BE2C (cell line): ENCODE results near the gene NHLRC3.
"Not testable (repeated sequence)": the region's sequence is repeated elsewhere in the genome, so short reads cannot be mapped to it uniquely, and the experiment has no call there.

Experiments used
- DNase-seq: peaks from one replicate; pipeline ENCODE4 v3.0.0-alpha.2; 2020
- H3K27me3 ChIP-seq: fragments of 250-450 bp; sonication (Bioruptor Pico); 2 replicates; pipeline ENCODE4 v1.5.1; 2020; ENCODE audit warnings: mild to moderate bottlenecking
- H3K36me3 ChIP-seq: fragments of 250-450 bp; sonication (Bioruptor Pico); 2 replicates; pipeline ENCODE4 v1.5.1; 2020; ENCODE audit warnings: mild to moderate bottlenecking
- H3K4me1 ChIP-seq: fragments of 250-450 bp; sonication (Bioruptor Pico); 2 replicates; pipeline ENCODE4 v1.5.1; 2020
- H3K4me3 ChIP-seq: 2 replicates; pipeline ENCODE4 v1.5.1; 2011; ENCODE audit warnings: low read depth, low read length
- H3K9me3 ChIP-seq: fragments of 250-450 bp; sonication (Bioruptor Pico); 2 replicates; pipeline ENCODE4 v1.5.1; 2020
- CTCF ChIP-seq: IDR thresholded peaks from 2 replicates; pipeline ENCODE4 v1.5.1; 2012; ENCODE audit warnings: mild to moderate bottlenecking, low read depth, low read length

Gene NHLRC3

GRCh38 chr13:39058040-39058439 is 19.8 kb downstream of the NHLRC3 start:
- Histone ChIP-seq H3K36me3 (no peaks in the 10 kb centered on the region), H3K4me3 (no peak overlapping the region), H3K27me3 (no peaks in the 10 kb centered on the region), H3K4me1 (no peaks in the 10 kb centered on the region), H3K9me3 (no peaks in the 10 kb centered on the region; the same call in 1 of the 2 replicates)
- no peak for TF ChIP-seq CTCF
- no peak for DNase-seq

GRCh38 chr13:39062004-39062403 is 23.7 kb downstream of the NHLRC3 start:
- Histone ChIP-seq H3K4me3 (no peak overlapping the region), H3K9me3 (no peaks in the 10 kb centered on the region)

GRCh38 chr13:39072842-39073241 is 34.6 kb downstream of the NHLRC3 start:
- H3K36me3 ChIP-seq = no peaks in the 10 kb centered on the region
- no peak for DNase-seq
- H3K4me1 ChIP-seq = no peaks in the 10 kb centered on the region
- H3K27me3 ChIP-seq = peaks cover 6% of the 10 kb centered on the region
- TF ChIP-seq CTCF = no peak
- no peak overlapping the region for H3K4me3 ChIP-seq
- no peaks in the 10 kb centered on the region for H3K9me3 ChIP-seq

More at GRCh38 chr13:39062004-39062403, 23.7 kb downstream of the NHLRC3 start:
- DNase-seq = no peak
- H3K4me1 ChIP-seq = no peaks in the 10 kb centered on the region
- H3K36me3 ChIP-seq = no peaks in the 10 kb centered on the region
- H3K27me3 ChIP-seq = no peaks in the 10 kb centered on the region
- TF ChIP-seq CTCF = no peak

GRCh38 chr13:39073983-39074382 is 35.7 kb downstream of the NHLRC3 start:
- H3K4me1 ChIP-seq = no peaks in the 10 kb centered on the region
- DNase-seq = no peak
- TF ChIP-seq CTCF = no peak

GRCh38 chr13:39086251-39086945 is 48.1 kb downstream of the NHLRC3 start:
- DNase-seq, H3K27me3 ChIP-seq, H3K9me3 ChIP-seq, H3K36me3 ChIP-seq, H3K4me1 ChIP-seq, H3K4me3 ChIP-seq: not testable (repeated sequence)

More at GRCh38 chr13:39073983-39074382, 35.7 kb downstream of the NHLRC3 start:
- Histone ChIP-seq H3K4me3 (no peak overlapping the region), H3K36me3 (no peaks in the 10 kb centered on the region), H3K9me3 (no peaks in the 10 kb centered on the region), H3K27me3 (peaks cover 6% of the 10 kb centered on the region)

GRCh38 chr13:39091586-39091985 is 53.3 kb downstream of the NHLRC3 start:
- no peak for TF ChIP-seq CTCF
- Histone ChIP-seq H3K36me3 (no peaks in the 10 kb centered on the region), H3K27me3 (no peaks in the 10 kb centered on the region), H3K4me3 (no peak overlapping the region), H3K4me1 (no peaks in the 10 kb centered on the region; the same call in 1 of the 2 replicates), H3K9me3 (no peaks in the 10 kb centered on the region)
- no peak for DNase-seq
